Ishikawa (cell line): ENCODE data around the gene FAM171A1.

Experiments
- CEBPB ChIP-seq: IDR thresholded peaks from 2 replicates; pipeline ENCODE4 v1.6.1; 2012
- CREB1 ChIP-seq: IDR thresholded peaks from 2 replicates; pipeline ENCODE4 v1.6.1; 2012; ENCODE audit warnings: low read depth
- EGR1 ChIP-seq: IDR thresholded peaks from 2 replicates; pipeline ENCODE4 v1.6.1; 2012
- EP300 ChIP-seq: IDR thresholded peaks from 2 replicates; pipeline ENCODE4 v1.6.1; 2012; ENCODE audit warnings: borderline replicate concordance
- FOXM1 ChIP-seq: IDR thresholded peaks from 2 replicates; pipeline ENCODE4 v1.6.1; 2012; ENCODE audit warnings: low read depth, borderline replicate concordance
- NFIC ChIP-seq: IDR thresholded peaks from 2 replicates; pipeline ENCODE4 v1.6.1; 2012
- RAD21 ChIP-seq: IDR thresholded peaks from 2 replicates; pipeline ENCODE4 v1.6.1; 2012; ENCODE audit warnings: low read depth
- TAF1 ChIP-seq: IDR thresholded peaks from 2 replicates; pipeline ENCODE4 v1.6.1; 2012; ENCODE audit warnings: low read depth, mild to moderate bottlenecking
- TCF12 ChIP-seq: IDR thresholded peaks from 2 replicates; pipeline ENCODE4 v1.6.1; 2012; ENCODE audit warnings: low read depth
- TEAD4 ChIP-seq: IDR thresholded peaks from 2 replicates; pipeline ENCODE4 v1.6.1; 2012
- YY1 ChIP-seq: IDR thresholded peaks from 2 replicates; pipeline ENCODE4 v1.6.1; 2012; ENCODE audit warnings: low read depth
- ZBTB7A ChIP-seq: IDR thresholded peaks from 2 replicates; pipeline ENCODE4 v1.6.1; 2012; ENCODE audit warnings: low read depth
- TF ChIP-seq, protein P1 (sequence below): IDR thresholded peaks from 2 replicates; pipeline ENCODE4 v1.6.1; 2012; ENCODE audit warnings: low read depth, mild to moderate bottlenecking
- TF ChIP-seq, protein P2 (sequence below): IDR thresholded peaks from 2 replicates; pipeline ENCODE4 v1.6.1; 2012
- TF ChIP-seq, protein P3 (sequence below): IDR thresholded peaks from 2 replicates; pipeline ENCODE4 v1.6.1; 2012

The FAM171A1 gene

DNA sequence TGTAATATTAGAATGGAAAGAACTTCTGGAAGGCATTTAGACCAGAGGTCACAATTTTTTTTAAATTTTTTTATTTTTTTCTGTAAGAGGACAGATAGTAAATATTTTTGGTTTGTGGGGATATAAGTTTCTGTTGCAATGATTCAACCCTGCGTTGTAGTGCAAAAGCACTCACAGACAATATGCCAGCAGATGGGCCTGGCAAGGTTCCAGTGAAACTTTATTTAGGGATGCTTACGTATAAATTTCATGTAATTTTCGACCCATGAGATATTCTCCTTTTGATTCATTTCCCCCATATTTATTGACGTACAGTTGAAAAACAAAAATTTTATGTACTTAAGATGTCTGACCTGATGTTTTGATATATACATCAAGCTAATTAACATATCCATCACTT, 129.8 kb downstream of the FAM171A1 start:
- TF ChIP-seq TAF1 (no peak), CEBPB (no peak), EGR1 (no peak), TCF12 (no peak), CREB1 (no peak), YY1 (no peak), EP300 (no peak), NFIC (no peak), RAD21 (no peak), FOXM1 (no peak)
- TF ChIP-seq, protein P1, sequence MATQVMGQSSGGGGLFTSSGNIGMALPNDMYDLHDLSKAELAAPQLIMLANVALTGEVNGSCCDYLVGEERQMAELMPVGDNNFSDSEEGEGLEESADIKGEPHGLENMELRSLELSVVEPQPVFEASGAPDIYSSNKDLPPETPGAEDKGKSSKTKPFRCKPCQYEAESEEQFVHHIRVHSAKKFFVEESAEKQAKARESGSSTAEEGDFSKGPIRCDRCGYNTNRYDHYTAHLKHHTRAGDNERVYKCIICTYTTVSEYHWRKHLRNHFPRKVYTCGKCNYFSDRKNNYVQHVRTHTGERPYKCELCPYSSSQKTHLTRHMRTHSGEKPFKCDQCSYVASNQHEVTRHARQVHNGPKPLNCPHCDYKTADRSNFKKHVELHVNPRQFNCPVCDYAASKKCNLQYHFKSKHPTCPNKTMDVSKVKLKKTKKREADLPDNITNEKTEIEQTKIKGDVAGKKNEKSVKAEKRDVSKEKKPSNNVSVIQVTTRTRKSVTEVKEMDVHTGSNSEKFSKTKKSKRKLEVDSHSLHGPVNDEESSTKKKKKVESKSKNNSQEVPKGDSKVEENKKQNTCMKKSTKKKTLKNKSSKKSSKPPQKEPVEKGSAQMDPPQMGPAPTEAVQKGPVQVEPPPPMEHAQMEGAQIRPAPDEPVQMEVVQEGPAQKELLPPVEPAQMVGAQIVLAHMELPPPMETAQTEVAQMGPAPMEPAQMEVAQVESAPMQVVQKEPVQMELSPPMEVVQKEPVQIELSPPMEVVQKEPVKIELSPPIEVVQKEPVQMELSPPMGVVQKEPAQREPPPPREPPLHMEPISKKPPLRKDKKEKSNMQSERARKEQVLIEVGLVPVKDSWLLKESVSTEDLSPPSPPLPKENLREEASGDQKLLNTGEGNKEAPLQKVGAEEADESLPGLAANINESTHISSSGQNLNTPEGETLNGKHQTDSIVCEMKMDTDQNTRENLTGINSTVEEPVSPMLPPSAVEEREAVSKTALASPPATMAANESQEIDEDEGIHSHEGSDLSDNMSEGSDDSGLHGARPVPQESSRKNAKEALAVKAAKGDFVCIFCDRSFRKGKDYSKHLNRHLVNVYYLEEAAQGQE, result no peak
- TF ChIP-seq, protein P2, sequence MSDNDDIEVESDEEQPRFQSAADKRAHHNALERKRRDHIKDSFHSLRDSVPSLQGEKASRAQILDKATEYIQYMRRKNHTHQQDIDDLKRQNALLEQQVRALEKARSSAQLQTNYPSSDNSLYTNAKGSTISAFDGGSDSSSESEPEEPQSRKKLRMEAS, result no peak
- TF ChIP-seq, protein P3, sequence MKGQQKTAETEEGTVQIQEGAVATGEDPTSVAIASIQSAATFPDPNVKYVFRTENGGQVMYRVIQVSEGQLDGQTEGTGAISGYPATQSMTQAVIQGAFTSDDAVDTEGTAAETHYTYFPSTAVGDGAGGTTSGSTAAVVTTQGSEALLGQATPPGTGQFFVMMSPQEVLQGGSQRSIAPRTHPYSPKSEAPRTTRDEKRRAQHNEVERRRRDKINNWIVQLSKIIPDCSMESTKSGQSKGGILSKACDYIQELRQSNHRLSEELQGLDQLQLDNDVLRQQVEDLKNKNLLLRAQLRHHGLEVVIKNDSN, result no peak

DNA sequence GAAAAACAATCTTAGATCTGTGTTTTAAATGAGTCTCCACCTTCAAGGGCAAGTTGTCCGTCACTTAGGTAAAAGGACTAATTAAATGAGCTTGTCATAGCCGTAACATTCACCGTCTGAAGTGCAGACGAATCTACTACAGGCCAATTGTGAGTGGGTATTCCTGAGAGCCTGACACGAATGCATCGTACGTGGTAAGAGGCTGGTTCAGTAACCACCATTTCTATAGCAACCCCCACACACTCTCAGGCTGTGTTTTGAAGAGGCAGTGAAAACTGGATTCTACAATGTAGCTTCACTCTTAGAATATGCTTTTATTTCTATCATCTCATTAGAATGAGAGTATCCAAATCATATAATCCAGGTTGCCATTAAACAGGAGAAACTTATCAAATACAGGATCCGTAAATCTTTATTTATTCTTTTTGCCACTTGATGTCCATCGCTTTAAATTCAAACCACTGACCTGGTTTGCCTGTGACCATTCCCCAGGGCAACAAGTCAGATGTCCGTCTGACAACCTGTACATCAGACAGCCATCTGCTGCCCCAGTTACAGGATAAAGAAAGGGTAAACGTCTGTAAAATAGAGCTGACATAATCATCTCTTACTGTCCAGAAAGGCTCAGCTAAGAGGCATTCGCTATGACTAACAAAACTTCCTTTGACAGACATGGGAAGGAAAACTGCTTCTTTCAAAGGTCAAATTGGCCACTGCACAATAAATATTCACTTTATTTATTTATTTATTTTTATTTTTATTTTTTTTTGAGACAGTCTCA, 132.3 kb downstream of the FAM171A1 start:
- TF ChIP-seq EP300, result no peak

DNA sequence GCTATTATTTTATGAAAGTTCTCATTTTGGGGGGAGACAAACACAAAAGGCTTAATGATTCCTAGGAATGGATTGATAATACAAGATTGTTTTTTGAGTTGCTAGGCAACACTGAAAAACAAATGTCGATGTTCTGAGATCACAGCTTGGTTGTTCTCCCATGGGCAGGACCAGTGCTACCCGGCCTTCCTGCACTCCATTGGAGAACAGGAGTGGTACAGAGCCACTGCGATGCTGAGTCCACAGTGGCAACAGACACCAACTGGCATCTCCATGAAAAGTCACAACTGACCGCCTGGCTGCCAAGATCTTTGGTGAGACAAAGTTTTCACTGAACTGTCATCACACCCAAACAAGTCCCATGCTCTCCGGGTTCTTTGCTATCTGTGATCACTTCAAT, 133.7 kb downstream of the FAM171A1 start:
- no peak for TF ChIP-seq EP300
- TF ChIP-seq FOXM1, result no peak
- TF ChIP-seq ZBTB7A, result no peak
- no peak for TF ChIP-seq TAF1
- TF ChIP-seq RAD21, result no peak
- no peak for TF ChIP-seq CEBPB
- TF ChIP-seq TEAD4, result no peak
- TF ChIP-seq, protein P1, result no peak
- TF ChIP-seq YY1, result no peak

DNA sequence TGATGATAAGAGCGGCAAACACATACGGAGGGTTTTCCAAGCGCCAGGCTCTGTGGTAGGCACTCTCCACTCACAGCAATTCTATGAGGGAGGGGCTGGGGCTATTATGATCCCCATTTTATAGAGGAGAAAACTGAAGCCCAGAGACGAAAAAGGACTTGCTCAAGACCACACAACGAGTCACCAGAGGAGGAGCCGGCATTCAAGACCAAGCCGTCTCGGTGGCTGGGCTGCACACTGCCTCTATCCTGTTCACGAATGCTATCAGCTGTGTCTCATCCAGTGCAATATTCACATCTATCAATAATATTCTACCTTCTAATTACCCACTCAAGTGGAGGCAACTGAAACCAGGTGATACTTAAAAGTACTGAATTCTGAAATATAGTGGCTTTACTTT, 134.7 kb downstream of the FAM171A1 start:
- TF ChIP-seq TAF1, result no peak

DNA sequence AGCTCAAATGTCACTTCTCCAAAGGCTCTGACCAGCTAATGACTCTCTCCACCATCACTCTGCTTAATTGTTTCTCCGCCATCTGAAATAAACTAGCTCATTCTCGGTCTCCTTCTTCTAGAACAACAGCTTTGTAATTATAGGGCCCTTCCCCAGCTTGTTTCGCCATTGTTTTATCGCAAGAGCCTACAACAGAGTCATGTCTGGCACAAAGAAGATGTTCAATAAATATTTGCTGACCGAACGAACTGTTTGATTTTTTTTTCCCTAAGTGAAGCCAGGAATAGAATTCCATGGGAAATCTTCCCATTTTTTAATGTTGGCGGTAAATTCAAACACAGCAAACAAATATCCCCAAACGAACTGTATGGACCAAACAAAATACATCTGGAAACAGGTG, 138.8 kb downstream of the FAM171A1 start:
- TF ChIP-seq NFIC, result no peak
- TF ChIP-seq FOXM1, result no peak
- TF ChIP-seq TAF1, result no peak
- no peak for TF ChIP-seq EP300
- TF ChIP-seq CEBPB, result no peak
- TF ChIP-seq TCF12, result no peak
- TF ChIP-seq EGR1, result no peak
- TF ChIP-seq RAD21, result no peak
- TF ChIP-seq, protein P3, result no peak
- no peak for TF ChIP-seq ZBTB7A
- TF ChIP-seq TEAD4, result no peak
- TF ChIP-seq, protein P1, result no peak
- no peak for TF ChIP-seq YY1
- TF ChIP-seq CREB1, result no peak
- TF ChIP-seq, protein P2, result no peak
